SW 1271 (cell line): ENCODE results near the gene MDH2.
"Not testable (repeated sequence)": the region's sequence is repeated elsewhere in the genome, so short reads cannot be mapped to it uniquely, and the experiment has no call there.

Source experiments
- DNase-seq, 2 experiments: peaks; one replicate each; lab custom pipeline; 2025; lab: John Stamatoyannopoulos, UW

MDH2 gene, protein sequence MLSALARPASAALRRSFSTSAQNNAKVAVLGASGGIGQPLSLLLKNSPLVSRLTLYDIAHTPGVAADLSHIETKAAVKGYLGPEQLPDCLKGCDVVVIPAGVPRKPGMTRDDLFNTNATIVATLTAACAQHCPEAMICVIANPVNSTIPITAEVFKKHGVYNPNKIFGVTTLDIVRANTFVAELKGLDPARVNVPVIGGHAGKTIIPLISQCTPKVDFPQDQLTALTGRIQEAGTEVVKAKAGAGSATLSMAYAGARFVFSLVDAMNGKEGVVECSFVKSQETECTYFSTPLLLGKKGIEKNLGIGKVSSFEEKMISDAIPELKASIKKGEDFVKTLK

DNA sequence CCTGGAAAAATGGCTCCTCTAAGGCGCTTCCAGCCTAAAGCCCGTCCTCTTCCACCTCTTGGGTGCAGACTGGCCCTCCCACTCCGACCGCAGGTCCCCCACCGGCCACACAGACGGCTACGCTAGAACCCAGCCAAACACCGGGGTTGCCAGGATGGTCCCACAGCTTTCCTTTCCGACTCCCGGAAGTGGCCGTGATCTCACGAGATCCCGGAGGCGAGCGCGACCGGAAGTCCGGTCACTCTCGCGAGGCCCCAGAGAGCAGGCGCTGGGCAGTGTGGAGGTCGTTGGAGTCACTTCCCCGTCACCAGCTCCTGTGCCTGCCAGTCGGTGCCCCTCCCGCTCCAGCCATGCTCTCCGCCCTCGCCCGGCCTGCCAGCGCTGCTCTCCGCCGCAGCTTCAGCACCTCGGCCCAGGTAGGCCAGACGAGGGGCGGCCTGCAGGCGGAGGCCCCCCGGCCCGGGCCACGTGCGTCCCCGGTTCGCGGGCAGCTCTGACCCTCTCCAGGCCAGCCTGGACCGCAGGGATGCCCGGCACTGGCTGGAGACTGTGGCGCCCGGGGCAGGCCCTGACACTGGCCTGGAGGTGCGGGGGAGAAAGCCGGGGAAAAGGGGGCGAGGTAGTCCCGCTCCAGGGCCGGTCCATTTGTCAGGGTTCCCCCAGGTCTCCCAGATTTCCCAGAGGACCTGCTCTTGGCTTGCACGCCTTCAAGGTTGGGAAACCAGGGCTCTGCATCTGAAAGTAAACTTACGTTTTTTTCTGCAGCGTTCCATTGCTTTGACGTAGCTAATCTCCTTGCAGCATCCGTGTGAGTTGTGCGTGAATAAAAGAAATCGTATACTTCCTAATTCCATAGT, at the start of gene MDH2, which contains the start of gene STYXL1:
Gene MDH2 (plus strand): TSS at position 296 of the 857 bp plus-strand sequence. CDS start 55 bp downstream, at position 351.
Gene STYXL1 (minus strand): TSS at position 190 of the 857 bp plus-strand sequence. CDS start 17,477 bp downstream, outside the sequence.
- DNase-seq: peak; percentile 93 to 96

DNA sequence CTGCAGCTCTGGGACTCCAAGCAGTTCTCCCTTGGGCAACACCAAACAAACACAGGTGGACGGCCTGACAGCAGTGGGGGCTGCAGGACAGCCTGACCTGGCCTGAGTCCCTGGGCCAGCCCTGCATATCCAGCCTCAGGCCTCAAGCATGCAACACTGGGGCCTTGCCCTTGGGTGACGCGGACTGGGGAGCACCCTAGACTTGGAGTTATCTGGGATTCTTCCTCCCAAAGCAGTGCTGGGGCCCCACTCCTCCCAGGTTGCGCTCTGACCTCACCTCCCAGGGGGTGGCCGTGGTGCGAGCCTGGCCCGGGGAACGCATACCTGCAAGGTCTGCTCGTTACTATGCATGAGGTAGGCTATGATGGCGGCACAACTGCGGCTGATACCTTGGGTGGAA, 47.3 kb upstream of the MDH2 start:
- DNase-seq: no peak

DNA sequence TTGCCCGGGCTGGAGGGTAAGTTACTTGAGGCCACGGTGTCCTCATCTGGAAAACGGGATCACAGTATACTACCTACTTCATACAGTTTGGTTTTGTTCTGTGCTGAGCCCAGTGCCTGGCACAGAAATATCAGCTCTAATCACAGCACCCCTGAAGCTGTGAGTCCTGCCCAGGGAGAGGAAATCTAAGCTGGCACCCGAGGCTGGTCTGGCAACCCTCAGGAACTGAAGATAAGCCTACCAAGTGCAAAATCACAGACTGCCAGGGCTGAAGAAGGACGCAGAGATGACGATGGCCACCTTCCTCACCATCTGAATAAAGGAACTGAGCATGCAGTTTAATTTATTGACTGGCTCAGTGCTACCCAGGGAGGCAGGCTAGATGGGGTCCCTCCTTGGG, 45.8 kb upstream of the MDH2 start:
- no peak for DNase-seq

GRCh38 chr7:76002822-76003221, 45.1 kb upstream of the MDH2 start:
- DNase-seq: no peak

DNA sequence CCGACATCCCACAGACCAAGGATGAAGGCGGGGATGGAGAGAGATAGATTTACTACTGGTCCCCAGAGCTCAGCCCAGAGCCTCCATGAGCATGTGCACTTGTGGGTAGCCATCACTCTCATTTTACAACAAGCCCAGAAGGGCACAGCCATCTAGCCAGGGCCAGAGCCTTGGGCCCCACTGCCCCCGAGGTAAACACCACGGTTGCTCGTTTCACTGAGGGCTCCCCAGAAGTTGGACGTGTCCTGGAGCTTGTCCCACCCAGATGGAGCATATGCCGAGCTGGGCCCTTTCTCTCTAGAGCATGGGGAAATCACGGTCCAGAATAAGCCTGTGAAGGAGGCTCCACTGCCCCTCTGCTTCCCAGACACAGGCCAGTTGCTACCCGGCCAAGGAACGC, 44.6 kb upstream of the MDH2 start:
- no peak for DNase-seq

DNA sequence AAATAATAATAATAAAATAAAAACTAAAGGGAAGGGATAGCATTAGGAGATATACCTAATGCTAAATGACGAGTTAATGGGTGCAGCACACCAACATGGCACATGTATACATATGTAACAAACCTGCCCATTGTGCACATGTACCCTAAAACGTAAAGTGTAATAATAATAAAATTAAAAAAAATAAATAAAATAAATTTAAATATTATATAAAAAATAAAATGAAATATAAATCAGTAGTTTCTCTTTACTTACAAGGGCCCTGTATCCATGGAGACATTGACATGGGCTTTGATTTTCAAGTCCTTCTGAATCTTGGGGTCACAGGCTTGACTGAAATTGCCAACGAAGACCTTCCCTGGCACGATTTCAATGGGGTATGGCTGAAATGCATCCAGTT, 42.9 kb upstream of the MDH2 start:
- not testable (repeated sequence) for DNase-seq

GRCh38 chr7:76008156-76008687, 39.7 kb upstream of the MDH2 start:
- no peak for DNase-seq

DNA sequence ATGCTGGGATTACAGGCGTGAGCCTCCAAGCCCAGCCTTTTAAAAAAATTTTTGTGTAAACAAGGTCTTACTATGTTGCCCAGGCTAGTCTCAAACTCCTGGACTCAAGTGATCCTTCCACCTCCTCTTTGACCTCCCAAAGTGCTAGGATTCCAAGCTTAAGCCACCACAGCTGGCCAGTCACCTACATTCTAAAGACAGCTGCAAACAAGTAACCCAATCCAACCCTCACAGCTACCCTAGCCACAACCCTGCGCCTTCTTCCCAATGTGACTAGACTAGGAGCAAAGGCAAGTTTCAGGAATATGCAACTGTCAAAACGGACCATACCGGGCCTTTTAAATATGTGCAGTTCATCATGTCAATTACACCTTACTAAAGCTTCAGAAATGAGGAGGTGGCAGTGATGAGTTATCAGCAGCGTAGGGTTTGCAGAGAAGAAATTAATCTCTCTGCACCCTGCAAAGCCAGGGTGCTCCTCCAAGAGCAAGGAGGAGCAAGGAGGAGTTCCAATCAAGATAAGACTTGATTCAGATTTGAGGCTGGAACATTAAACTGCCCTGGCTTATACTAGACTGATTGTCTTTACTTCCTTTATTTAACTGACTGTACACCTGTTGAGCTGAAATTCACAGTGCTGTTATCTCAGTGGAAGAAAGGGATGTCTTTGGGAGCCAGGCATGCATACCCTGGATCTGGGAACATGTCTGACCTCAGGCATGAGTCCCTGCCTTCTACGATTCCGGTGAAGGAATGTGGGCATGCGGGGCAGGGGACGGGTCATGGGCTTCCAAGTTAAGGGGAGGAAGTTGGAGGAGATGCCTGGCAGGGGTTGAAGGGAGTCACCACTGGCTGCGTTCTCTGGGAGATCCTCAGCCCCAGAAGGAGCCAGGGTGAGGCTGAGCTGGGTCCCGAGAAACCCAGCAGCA, 38.0 kb upstream of the MDH2 start:
- DNase-seq: no peak

- no peak for DNase-seq
Observed at GRCh38 chr7:76011442-76011861, 36.5 kb upstream of the MDH2 start.

DNA sequence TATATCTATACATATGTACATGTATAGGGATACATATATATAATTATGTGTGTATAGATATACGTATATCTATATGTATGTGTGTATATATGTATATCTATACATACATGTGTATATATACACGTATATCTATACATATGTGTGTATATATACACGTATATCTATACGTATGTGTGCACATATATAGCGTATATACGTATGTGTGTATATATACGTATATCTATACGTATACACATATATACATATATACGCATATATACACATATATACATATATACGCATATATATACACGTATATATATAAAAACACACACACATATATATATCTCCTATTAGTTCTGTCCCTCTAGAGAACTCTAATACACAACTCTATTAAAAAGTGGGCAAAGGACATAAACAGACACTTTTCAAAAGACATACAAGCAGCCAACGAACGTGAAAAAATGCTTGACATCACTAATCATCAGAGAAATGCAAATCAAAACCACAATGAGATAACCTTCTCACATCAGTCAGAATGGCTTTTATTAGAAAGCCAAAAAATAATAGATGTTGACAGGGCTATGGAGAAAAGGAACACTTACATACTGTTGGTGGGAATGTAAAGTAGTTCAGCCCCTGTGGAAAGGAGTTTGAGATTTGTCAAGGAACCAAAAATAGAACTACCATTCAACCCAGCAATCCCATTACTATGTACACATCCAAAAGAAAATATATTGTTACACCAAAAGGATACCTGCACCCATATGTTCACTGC, 31.5 kb upstream of the MDH2 start:
- DNase-seq: no peak

DNA sequence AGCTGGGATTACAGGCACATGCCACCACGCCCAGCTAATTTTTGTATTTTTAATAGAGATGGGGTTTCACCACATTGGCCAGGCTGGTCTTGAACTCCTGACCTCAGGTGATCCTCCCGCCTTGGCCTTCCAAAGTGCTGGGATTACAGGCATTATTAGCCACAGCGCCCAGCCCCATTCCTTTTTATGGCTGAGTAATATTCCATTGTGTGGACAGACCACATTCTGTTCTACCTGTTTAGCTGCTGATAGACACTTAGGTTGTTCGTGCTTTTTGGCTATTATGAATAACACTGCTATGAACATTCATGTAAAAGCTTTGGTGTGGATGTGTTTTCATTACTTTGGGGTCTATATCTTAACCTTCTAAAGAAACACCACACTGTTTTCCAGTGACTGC, 29.4 kb upstream of the MDH2 start:
- DNase-seq: not testable (repeated sequence)

GRCh38 chr7:76020031-76020714, 27.7 kb upstream of the MDH2 start:
- peak in 1 of 2 experiments; percentile 32 for DNase-seq

GRCh38 chr7:76022026-76022780, 25.7 kb upstream of the MDH2 start:
- no peak for DNase-seq

DNA sequence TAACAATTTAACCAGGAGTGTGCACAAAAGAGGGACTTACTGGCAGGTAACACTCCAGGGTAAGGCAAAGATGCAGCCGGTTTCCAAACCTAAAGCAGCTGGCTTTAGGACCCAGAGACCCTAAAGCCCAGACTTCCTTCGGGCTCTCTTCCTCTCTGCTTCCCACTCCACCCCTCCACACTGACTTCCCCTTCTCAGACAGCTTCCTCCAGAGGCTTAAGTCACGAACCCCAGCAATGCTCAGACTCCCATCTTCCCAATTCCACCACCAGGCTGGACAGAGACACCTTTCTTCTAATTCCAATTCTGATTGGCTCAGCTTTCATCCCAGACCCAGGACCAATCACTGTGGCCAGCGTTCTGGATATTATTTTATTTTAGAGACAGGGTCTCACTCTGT, 24.9 kb upstream of the MDH2 start:
- no peak for DNase-seq

DNA sequence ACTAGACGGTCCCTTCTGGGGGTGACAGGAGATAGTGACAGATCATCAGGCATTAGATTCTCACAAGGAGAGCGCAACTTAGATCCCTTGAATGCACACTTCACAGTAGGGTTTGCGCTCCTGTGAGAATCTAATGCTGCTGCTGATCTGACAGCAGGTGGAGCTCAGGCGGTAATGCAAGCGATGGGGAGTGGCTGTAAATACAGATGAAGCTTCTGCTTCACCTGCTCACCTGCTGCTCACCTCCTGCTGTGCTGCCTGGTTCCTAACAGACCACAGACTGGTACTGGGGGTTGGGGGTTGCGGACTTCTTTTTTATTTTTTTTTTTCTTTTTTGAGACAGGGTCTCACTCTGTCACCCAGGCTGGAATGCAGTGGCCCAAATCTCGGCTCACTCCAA, 18.2 kb upstream of the MDH2 start:
- DNase-seq: not testable (repeated sequence)

- DNase-seq: no peak
Observed at GRCh38 chr7:76031964-76032363, 15.9 kb upstream of the MDH2 start.

- peak in 1 of 2 experiments; percentile 7 for DNase-seq
Observed at GRCh38 chr7:76037310-76037709, 10.6 kb upstream of the MDH2 start.

- no peak for DNase-seq
Observed at GRCh38 chr7:76040126-76040525, 7.8 kb upstream of the MDH2 start.

- no peak for DNase-seq
Observed at GRCh38 chr7:76044375-76044865, 3.5 kb upstream of the MDH2 start.
